Subcutaneous adipose tissue (tissue), 4 donors: ENCODE data around the gene ENTPD8. TPM values are rescaled to one million over a fixed set of nuclear protein-coding genes. Genes with fewer than 3 reads are reported as not detected.

Experiments used
- CTCF ChIP-seq: fragments of 450-650 bp; IDR thresholded peaks from one replicate; pipeline ENCODE4 v1.5.1; 2016; ENCODE audit warnings: low read depth, mild to moderate bottlenecking, control low read depth, antibody characterized with exemption, moderate library complexity
- total RNA-seq, 4 donors: library from RNA; depleted of rRNA; stranded (reverse); fragments of >200 nt; gene quantifications; one replicate each; pipeline ENCODE4 v1.1.0, GENCODE V29; 2016

Gene ENTPD8
- total RNA-seq, 4 donors from 2014 or later = not detected

GRCh38 chr9:137486141-137486490 lies 45.0 kb upstream of the ENTPD8 start:
- no peak for TF ChIP-seq CTCF

GRCh38 chr9:137485343-137486140 lies 44.4 kb upstream of the ENTPD8 start:
- TF ChIP-seq CTCF = no peak

GRCh38 chr9:137484551-137485315 lies 43.6 kb upstream of the ENTPD8 start:
- no peak for TF ChIP-seq CTCF

- TF ChIP-seq CTCF = no peak
Measured at GRCh38 chr9:137482094-137482781, 41.1 kb upstream of the ENTPD8 start.

- TF ChIP-seq CTCF = no peak
Measured at GRCh38 chr9:137480686-137481683, 39.8 kb upstream of the ENTPD8 start.

- no peak for TF ChIP-seq CTCF
Measured at GRCh38 chr9:137479892-137480685, 38.9 kb upstream of the ENTPD8 start.
